GM12872 (cell line): ENCODE measurements around the gene SLC13A3.

Source experiments
- TF ChIP-seq, protein P1 (sequence below): IDR thresholded peaks from 3 replicates; pipeline ENCODE4 v1.5.1; 2011; ENCODE audit warnings: low read depth, mild to moderate bottlenecking, low read length, moderate library complexity; ENCODE audit not compliant: insufficient read depth

Gene SLC13A3

DNA sequence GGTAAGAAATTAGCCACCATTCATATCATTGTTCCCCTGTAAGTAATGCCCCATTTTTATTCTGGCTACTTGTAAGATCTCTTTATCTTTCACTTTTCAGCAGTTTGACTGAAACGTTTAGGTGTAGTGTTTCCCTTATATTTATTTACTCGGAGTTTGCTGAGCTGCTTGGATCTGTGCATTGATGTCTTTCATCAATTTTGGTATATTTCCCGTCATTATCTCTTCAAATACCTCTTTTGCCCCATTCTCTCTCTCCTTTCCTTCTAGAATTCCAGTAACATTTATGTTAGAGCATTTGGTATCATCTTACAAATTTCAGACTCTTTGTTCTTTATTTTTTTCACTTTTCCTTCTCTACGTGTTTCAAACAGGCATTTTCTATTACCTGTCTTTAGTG, 9.2 kb upstream of the SLC13A3 start:
- TF ChIP-seq, protein P1, sequence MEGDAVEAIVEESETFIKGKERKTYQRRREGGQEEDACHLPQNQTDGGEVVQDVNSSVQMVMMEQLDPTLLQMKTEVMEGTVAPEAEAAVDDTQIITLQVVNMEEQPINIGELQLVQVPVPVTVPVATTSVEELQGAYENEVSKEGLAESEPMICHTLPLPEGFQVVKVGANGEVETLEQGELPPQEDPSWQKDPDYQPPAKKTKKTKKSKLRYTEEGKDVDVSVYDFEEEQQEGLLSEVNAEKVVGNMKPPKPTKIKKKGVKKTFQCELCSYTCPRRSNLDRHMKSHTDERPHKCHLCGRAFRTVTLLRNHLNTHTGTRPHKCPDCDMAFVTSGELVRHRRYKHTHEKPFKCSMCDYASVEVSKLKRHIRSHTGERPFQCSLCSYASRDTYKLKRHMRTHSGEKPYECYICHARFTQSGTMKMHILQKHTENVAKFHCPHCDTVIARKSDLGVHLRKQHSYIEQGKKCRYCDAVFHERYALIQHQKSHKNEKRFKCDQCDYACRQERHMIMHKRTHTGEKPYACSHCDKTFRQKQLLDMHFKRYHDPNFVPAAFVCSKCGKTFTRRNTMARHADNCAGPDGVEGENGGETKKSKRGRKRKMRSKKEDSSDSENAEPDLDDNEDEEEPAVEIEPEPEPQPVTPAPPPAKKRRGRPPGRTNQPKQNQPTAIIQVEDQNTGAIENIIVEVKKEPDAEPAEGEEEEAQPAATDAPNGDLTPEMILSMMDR = no peak

DNA sequence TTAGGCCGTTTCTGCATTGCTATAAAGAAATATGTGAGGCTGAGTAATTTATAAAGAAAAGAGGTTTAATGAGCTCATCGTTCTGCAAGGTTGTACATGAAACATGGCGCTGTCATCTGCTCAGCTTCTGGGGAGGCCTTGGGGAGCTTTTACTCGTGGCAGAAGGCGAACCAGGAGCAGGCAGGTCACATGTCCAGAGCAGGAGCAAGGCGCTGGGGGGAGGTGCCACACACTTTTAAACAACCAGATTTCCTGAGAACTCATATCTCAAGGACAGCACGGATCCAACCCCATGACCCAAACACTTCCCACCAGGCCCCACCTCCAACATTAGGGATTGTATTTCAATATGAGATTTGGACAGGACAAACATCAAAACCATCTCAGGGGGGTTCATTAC, 6.4 kb upstream of the SLC13A3 start:
- TF ChIP-seq, protein P1 = no peak

- TF ChIP-seq, protein P1 = no peak
Measured at GRCh38 chr20:46657137-46657536, 5.9 kb upstream of the SLC13A3 start.

GRCh38 chr20:46652699-46653098, 1.4 kb upstream of the SLC13A3 start:
- TF ChIP-seq, protein P1 = no peak

GRCh38 chr20:46650575-46651090, 626 bp downstream of the SLC13A3 start:
- TF ChIP-seq, protein P1 = no peak

DNA sequence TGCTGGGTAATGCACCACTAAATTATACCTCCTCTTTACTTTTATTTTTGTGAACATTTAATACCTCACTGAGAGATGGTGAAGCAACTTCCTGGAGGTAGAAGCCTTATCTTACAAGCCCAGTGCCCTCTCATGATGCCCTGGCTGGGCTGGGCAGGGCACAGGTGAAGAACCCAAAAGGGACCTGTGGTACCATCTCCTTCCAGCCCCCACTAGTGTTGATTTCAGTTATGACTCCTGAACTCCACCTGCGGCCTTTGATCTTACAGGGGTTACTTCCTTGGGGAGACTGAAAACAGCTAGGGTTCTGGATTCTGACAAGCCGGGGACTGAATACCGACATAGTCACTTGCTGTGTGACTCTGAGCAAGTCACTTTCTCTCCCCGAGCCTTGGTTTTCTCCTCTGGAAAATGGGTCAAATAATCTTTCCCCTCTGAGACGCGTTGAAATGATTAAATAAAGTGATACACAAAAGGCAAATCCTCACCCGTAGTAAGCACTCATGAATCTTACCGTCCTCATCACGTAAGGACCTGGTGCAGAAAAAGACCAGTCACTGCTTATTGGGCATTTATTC, 1.2 kb downstream of the SLC13A3 start:
- TF ChIP-seq, protein P1 = no peak

- TF ChIP-seq, protein P1 = no peak
Measured at GRCh38 chr20:46649650-46649949, 1.7 kb downstream of the SLC13A3 start.
